GM12801 (cell line): Measurements from ENCODE around the gene AXIN2.

Source experiments
- CTCF ChIP-seq: IDR thresholded peaks from one replicate; pipeline ENCODE4 v1.5.1; 2011; ENCODE audit warnings: control low read depth; ENCODE audit not compliant: insufficient read length; ENCODE audit errors: extremely low read depth

Gene AXIN2

DNA sequence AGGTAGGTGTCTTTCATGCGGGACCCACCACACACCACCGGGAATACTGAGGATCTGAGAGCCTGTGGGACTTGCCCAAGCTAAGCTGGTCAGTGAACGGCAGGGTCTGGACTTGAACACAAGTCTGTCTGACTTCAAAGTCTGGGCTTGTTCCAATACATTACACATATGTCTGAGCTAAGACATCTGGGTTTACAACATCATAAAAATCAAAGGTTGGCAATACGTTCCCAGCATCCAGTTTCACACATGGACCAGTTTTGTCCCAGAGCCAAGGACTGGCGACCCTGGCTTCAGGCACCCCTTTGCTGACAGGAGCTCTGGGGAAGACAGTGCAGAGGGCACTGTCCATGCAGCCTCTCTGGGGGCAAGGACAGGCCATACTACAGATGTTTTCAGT lies 27.9 kb upstream of the AXIN2 start:
- no peak for TF ChIP-seq CTCF

DNA sequence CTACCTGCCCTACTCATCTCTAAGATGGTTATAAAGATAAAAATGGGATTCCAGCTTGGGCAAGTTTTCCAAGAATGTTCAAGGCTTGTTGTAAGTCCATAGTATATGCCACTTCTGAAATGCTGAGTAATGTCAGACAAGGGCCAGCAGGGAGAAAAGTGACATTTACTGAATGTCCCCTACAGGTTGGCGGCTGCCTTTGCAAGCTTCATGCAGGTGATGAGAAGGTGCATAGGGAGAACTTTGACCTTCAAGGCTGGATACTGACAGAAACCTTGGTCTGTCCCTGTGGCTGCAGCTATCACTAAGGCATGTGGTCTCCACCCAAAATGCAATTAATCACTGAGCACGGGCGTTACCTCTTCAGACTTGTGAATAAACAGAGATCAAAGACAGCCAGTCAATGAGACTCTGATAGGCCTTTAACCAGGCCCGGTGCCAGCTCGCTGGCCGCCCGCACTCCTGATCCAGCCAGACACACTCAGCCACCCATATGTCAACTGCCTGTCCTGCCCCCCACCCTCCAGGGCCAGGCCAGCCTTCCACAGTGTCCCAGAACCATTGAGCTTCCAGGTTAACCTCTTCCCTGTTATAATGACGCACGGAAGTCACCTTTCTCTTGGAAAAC lies 26.8 kb upstream of the AXIN2 start:
- TF ChIP-seq CTCF = no peak

- TF ChIP-seq CTCF = no peak
Observed at GRCh38 chr17:65587534-65588180, 26.2 kb upstream of the AXIN2 start.

GRCh38 chr17:65586899-65587298 lies 25.5 kb upstream of the AXIN2 start:
- no peak for TF ChIP-seq CTCF

DNA sequence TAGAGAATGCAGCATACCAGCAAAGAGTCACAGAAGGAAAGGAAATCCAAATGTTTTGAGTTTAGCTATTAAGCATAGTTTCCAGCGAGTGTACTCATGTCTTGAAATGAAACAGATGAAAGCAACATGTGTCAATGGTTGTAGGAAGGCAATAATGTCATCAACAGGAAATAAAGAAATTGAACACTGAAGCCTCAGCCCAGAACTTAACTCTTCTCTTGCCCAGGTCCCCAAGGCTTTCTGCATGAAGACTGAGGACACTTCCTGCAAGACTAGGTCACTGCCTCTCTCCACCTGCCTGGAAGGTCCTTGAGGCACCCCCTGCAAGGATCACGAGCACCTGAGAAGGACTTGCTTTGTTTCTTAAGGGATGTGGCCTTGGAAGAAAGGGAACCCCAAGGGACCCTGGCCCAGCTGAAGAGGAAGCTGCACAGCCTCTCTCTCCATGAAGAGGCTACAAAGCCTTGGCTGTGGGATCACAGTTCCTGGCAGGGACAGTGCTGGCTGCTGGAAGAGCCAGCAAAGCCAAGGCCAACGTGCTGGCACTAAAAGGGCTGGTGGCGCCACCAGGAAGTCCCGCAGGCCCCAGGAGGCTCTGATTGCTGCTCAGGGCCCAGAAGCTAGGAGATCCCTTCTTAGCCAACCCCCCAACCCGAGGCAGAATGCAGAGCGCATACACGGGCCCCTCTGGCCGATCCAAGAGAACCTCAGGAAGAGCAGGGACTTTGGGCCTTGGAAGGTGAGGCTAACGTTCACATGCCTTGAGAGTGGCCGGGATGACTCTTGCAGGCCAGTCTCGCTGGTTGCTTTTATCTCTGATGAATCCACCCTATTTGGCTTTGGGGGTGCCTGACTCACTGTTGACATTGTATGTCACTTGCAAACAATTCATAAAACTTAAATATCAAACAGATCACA lies 23.4 kb upstream of the AXIN2 start:
- TF ChIP-seq CTCF = no peak

- no peak for TF ChIP-seq CTCF
Observed at GRCh38 chr17:65583921-65584603, 22.6 kb upstream of the AXIN2 start.

DNA sequence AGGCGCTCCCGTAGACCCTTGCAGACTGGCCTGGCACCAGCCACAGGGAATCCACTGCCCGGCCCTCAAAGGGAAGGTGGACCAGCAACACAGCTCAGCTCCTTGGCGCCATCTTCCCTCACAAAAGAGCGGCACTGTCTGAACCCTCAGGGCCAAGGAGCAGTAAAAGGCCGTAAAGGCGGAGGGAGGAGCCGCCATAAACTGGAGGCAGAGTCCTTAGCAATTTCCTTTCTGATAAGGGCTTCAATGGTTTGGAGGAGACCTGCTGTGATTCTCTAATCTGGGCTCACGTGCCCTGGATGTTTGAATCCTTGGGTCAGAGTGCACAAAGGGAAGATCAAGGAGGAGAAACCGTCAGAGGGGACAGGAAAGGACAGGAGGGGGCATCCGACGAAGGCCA lies 15.5 kb upstream of the AXIN2 start:
- no peak for TF ChIP-seq CTCF
